WERI-Rb-1 (cell line): ENCODE results near the gene HS3ST4.

ENCODE experiments used
- DNase-seq: peaks from one replicate; pipeline ENCODE4 v3.0.0-alpha.2; 2020
- H3K27ac ChIP-seq: fragments of 250-450 bp; sonication (Bioruptor Pico); 2 replicates; pipeline ENCODE4 v1.5.1; 2020; ENCODE audit warnings: mild to moderate bottlenecking, moderate library complexity
- H3K27me3 ChIP-seq: fragments of 250-450 bp; sonication (Bioruptor Pico); 2 replicates; pipeline ENCODE4 v1.5.1; 2021; ENCODE audit warnings: mild to moderate bottlenecking, low read depth, moderate library complexity; ENCODE audit not compliant: insufficient read depth, severe bottlenecking
- H3K36me3 ChIP-seq: fragments of 250-450 bp; sonication (Bioruptor Pico); 2 replicates; pipeline ENCODE4 v1.5.1; 2020; ENCODE audit warnings: mild to moderate bottlenecking, moderate library complexity
- H3K4me3 ChIP-seq: 2 replicates; pipeline ENCODE4 v1.5.1; 2011; ENCODE audit warnings: low read depth, mild to moderate bottlenecking, control low read depth, low read length
- H3K9me3 ChIP-seq: fragments of 250-450 bp; sonication (Bioruptor Pico); 2 replicates; pipeline ENCODE4 v1.5.1; 2021; ENCODE audit warnings: mild to moderate bottlenecking, moderate library complexity; ENCODE audit not compliant: severe bottlenecking
- CTCF ChIP-seq: IDR thresholded peaks from 2 replicates; pipeline ENCODE4 v1.5.1; 2011; ENCODE audit warnings: low read depth, mild to moderate bottlenecking, control low read depth, inconsistent platforms, low read length

Gene HS3ST4

GRCh38 chr16:25966172-25967097 lies 274.7 kb downstream of the HS3ST4 start:
- no peak overlapping the region for H3K27ac ChIP-seq
- H3K4me3 ChIP-seq, result no peak overlapping the region
- no peak for TF ChIP-seq CTCF
- H3K36me3 ChIP-seq, result no peaks in the 10 kb centered on the region
- no peaks in the 10 kb centered on the region for H3K9me3 ChIP-seq
- H3K27me3 ChIP-seq, result no peaks in the 10 kb centered on the region
- DNase-seq, result no peak

- H3K4me3 ChIP-seq, result no peak overlapping the region
- no peak for DNase-seq
- no peaks in the 10 kb centered on the region; the same call in 1 of the 2 replicates for H3K36me3 ChIP-seq
- TF ChIP-seq CTCF, result no peak
- no peak overlapping the region for H3K27ac ChIP-seq
- no peaks in the 10 kb centered on the region for H3K9me3 ChIP-seq
- no peaks in the 10 kb centered on the region for H3K27me3 ChIP-seq
These were observed 285.4 kb downstream of the HS3ST4 start for GRCh38 chr16:25977121-25977520.

- Histone ChIP-seq H3K27ac (no peak overlapping the region), H3K9me3 (no peaks in the 10 kb centered on the region), H3K36me3 (no peaks in the 10 kb centered on the region; the same call in 1 of the 2 replicates), H3K27me3 (no peaks in the 10 kb centered on the region), H3K4me3 (no peak overlapping the region)
- no peak for TF ChIP-seq CTCF
- DNase-seq, result no peak
These were observed 286.5 kb downstream of the HS3ST4 start for GRCh38 chr16:25978218-25978617.

GRCh38 chr16:25988084-25988483 lies 296.3 kb downstream of the HS3ST4 start:
- Histone ChIP-seq H3K27ac (no peak overlapping the region), H3K36me3 (peaks cover 10% of the 10 kb centered on the region), H3K4me3 (no peak overlapping the region), H3K27me3 (no peaks in the 10 kb centered on the region), H3K9me3 (no peaks in the 10 kb centered on the region)
- TF ChIP-seq CTCF, result no peak
- peak; percentile 65 for DNase-seq

GRCh38 chr16:25988882-25989281 lies 297.1 kb downstream of the HS3ST4 start:
- DNase-seq, result no peak
- Histone ChIP-seq H3K36me3 (peaks cover 10% of the 10 kb centered on the region), H3K4me3 (no peak overlapping the region), H3K9me3 (no peaks in the 10 kb centered on the region), H3K27me3 (no peaks in the 10 kb centered on the region), H3K27ac (no peak overlapping the region)
- TF ChIP-seq CTCF, result no peak

GRCh38 chr16:25996052-25996451 lies 304.3 kb downstream of the HS3ST4 start:
- TF ChIP-seq CTCF, result 0 out of 2 replicates have a peak, but pooled peaks have one; percentile 3
- Histone ChIP-seq H3K9me3 (no peaks in the 10 kb centered on the region), H3K27me3 (no peaks in the 10 kb centered on the region), H3K4me3 (no peak overlapping the region), H3K36me3 (no peaks in the 10 kb centered on the region; the same call in 1 of the 2 replicates), H3K27ac (no peak overlapping the region)
- DNase-seq, result no peak
